OCI-M2 (cell line): ENCODE results near the gene CTDSPL.

Experiments used
- DNase-seq: peaks from one replicate; lab custom pipeline; 2025; ENCODE audit not compliant: unreplicated experiment; lab: John Stamatoyannopoulos, UW

CTDSPL gene

GRCh38 chr3:37912052-37912733, 50.5 kb downstream of the CTDSPL start:
- no peak for DNase-seq

DNA sequence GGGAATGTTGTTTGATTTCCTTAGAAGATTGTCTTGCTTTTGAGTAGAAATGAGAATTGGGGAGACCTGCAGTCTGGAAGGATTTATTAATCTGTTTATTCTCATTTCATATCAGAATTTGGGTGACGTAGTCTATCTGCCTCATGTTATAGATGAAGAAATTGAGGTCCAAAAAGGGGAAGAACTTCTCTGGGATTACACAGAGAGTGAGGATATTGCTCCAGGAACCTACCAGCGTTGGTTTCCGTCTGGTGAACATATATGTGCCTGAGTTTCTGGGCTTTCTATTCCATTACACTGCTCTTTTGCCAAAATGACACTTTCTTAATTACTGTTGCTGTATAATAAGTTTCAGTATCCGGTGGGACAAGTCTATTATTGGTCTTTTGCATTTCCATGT, 51.8 kb downstream of the CTDSPL start:
- DNase-seq, result no peak

GRCh38 chr3:37916685-37917084, 55.0 kb downstream of the CTDSPL start:
- DNase-seq, result no peak

- no peak for DNase-seq
These were observed 56.9 kb downstream of the CTDSPL start for GRCh38 chr3:37918627-37919026.

DNA sequence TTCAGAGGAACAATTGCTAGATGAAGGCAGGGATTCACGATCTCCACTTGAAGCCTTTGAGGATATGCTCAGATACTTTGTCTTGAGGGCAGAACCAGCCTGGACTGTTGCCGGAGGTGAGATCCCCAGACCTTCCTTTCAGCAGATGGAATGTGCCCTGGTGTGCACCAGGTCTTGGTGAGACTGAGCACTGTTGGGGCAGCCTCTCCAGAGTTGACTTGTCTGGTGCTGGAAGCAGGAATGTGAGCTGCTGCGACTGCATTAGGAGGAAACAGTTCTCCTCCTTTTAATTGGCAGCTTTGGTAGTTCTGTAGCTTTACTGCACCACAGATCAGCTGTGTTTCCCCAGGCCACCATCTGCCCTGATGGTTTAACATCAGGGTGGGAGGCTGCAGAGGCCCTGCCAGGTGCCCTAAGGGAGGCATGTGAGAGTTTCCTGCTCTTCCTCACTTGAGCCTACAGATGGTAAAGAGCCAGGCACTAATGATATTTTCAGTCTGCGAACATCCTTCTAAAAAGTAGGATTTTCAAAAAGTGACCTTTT, 58.5 kb downstream of the CTDSPL start:
- DNase-seq, result no peak

- DNase-seq, result no peak
These were observed 59.3 kb downstream of the CTDSPL start for GRCh38 chr3:37921025-37921424.

DNA sequence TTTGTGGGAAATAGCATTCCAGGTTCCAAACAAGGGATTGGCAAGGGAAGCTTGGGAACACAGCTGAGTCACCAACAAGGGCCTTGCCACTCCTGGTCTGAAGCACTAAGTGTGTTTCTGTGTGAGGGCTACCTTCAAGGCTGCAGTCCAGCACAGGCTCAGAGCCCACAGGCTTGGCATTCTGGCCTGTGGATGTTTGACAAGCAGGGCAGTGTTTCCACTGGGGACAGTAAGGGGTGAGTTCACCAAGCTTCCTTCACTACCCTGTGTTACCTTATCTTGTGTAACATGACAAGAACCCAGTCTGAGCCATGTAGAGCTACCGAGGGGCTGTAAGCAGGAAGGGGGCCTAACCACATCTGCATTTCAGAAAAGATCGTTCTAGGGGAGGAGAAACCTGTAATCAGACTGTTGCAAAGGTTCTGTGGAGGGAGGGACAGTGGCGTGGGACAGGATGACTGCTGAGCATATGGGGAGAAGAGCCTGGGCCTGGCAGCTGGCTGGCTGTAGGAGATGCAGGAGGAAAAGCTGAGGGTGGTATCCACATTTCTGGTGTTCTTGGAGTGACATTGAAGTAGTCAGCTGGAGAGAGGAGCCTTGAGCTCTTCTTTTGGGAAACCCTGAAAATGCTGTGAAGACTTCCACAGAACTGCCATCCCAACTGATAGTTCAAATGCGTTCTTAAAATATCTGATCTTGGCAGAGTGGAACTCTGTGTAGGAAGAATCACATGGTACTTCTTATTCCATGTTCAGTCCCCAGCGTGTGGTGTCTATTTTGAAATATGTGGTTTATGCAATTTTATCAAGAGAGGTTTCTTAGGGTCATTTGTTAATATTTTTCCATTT, 61.3 kb downstream of the CTDSPL start:
- peak; percentile 17 for DNase-seq

GRCh38 chr3:37923569-37924040, 61.9 kb downstream of the CTDSPL start:
- DNase-seq, result no peak

DNA sequence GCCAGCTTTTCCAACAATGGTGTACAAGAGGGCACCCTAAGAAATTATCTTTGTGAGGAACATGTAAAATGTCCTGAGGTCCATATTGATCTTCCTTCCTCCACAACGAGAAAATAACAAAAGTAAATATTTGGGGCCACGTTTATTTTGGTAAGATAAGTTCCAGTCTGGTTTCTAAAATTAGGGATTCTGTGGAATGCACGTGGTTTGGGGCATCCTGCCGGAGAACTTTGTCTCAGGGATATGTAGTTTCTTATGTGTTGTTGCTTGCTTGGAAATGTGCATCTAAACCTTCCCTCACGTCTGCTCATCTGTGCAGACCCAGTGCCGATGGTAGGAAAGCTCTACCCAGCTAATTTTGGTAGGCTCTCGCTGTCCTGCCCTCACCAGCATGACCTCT, 62.8 kb downstream of the CTDSPL start:
- DNase-seq, result no peak

GRCh38 chr3:37925157-37925556, 63.5 kb downstream of the CTDSPL start:
- DNase-seq, result no peak

- no peak for DNase-seq
These were observed 64.9 kb downstream of the CTDSPL start for GRCh38 chr3:37926611-37927010.

DNA sequence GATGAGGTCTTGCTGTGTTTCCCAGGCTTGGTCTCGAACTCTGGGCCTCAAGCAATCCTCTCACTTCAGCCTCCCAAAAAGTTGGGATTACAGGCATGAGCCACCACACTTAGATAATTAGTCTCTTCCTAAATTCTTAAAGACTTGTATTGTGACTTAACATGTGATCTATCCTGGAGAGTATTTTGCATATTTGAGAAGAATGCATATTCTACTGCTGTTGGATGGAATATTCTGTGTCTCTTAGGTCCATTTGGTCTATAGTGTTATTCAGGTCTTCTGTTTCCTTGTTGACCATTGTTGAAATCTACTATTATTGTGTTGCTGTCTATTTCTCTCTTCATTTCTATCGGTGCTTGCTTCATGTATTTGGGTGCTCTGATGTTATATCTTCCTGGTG, 68.8 kb downstream of the CTDSPL start:
- DNase-seq, result no peak

- DNase-seq, result no peak
These were observed 70.8 kb downstream of the CTDSPL start for GRCh38 chr3:37932505-37932904.

DNA sequence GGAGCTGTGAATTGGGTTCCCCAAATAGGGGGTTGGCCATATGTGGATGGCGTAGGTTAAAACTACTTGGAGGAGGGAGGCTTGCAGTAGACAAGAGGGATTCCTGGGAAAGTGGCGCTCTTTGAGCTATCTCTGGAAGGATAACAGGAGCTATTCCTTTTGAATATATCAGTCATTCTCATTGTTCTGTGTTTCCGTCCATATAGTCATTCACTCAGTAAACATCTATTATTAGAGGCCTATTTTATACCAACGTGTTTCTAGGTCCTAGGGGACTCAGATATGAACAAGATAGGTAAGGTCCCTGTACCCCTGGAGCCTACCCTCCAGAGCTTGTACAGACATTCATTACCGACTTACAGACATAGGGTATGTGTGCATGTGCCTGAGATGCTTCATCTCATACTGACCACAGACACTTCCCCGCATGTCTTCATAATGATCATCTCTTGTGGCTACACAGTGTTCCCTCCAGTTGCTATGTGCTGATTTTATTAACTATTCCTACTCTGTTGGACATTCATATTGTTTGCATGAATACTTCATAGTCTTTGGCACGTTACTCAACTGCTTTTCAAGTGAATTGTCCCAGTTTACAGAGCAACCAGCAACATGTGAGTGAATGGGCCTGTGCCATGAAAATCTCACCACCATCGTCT, 73.1 kb downstream of the CTDSPL start:
- no peak for DNase-seq

GRCh38 chr3:37935290-37935668, 73.6 kb downstream of the CTDSPL start:
- no peak for DNase-seq

DNA sequence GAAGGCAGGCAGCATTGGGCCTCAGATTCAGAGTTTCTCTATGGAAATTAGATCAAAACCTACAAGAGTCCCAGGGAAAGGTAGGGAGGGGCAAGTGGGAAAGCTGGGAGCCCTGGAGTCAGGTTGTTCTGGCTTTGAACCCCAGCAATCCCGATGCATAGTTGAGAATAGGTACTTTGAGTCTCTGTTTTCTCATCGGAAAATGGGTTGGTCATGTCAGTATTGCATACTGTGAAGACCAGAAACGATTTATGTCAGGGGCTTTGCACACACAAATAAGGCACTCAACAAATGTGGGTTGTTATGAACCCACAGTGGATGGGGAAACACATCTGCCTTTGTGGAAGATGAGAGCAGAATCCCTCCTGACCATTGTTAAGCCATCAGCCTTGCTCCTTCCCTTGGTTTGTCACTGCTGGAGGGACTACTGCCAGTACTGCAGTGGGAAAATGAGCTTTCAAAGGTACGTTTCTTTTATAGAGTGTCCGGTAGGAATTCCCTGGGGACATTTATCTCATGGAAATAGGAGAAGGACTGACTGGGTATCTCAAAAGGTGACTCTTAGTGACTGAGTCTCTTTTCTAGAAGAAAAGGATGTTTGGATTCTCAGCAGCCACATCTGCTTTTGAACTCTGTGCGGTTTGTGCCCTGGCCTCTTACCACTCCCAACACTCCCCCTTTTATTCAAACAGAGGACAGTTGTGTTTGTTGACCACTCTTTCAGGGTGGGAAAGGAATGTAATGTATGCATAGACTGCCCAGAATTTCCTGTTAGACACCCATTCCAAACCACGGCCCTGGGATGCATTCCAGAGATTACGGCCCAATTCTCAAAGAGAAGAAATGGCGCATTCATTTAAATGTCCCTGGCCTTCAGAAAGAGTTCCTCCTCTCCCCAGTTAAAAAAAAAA, 74.3 kb downstream of the CTDSPL start:
- DNase-seq, result no peak

DNA sequence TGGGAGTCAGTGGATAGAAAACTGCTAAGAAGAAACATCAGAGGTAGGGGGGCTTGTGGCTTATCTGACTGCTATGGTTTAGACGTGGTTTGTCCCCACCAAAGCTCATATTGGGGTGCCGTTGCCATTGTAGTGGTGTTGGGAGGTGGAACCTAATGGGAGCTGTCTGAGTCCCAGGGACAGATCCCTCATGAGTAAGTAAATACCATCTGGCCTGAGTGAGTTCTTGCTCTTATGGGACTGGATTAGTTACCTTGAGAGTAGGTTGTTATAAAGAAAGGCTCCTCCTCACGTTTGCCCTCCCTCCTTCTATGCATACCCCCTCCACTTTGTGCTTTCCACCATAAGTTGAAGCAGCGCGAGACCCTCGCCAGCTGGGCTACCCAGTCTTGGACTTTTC, 75.5 kb downstream of the CTDSPL start:
- no peak for DNase-seq

DNA sequence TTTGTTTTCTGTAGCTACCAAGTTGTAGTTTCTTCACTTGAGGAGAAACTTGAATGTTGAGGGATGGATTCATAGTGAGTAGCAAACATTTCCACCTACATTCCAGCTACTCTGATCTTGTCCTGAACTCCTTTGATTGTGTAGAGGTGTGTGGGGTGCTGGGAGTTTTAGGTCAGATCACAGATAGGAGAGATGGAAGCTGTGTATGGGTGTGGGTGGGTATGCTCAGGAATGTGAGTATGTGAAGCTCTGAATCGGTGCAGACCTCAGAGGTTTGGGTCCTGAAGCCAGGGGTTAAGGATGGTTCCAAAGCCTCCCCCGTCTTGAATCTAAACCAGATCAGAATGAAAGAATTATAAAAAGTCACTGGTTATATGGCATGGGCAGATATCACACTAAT, 76.3 kb downstream of the CTDSPL start:
- DNase-seq, result no peak

DNA sequence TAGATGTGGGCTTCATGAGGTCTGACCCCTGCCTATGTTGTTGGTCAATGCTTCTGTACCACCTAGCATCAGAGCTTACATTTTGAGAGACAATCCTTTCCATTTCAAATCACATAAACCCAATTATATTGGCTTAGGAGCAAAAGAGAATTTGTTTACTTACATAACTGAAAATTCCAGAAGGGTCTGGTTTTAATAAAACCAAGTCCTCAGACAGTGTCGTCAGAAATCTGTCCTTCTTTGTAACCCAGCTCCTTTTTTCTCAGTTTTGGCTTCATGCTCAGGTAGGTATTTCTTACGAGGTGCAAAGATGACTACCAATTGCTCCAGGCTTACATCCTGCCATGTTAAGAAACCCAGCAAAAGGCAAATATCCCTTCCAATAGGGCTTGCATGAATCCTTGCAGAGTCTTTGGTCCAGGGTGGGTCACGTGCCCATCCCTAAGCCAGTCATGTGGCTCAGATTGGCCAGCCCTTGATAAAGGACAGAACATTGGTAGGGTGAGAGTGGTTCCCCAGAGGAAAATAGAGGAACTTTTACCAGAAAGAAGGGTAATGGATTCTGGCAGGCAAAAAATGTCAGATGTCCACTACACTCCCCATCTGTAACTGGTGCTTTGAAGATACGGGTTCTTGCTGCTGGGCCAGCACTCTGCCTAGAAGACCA, 78.7 kb downstream of the CTDSPL start:
- no peak for DNase-seq
